HCT116 (cell line): ENCODE data around the gene NPFF. TPM values are rescaled to one million over a fixed set of nuclear protein-coding genes. Genes with fewer than 3 reads are reported as not detected.

ENCODE experiments used
- ATAC-seq: fragments of 200-7000 bp; cut with Tn5 transposase; 2 replicates; pipeline ENCODE4 v1.9.1; 2020; ENCODE audit warnings: mild to moderate bottlenecking, moderate library complexity
- BruUV-seq: library from RNA; stranded (reverse); fragments of 400-500 nt; replicated peaks from 2 replicates; lab custom pipeline; 2021; lab: Mats Ljungman, UMichigan
- CTCF ChIA-PET: fragments of 300-600 bp; sonication (Branson Sonifier 250); formaldehyde crosslinking; loops from one replicate; lab custom pipeline; 2021; ENCODE audit warnings: antibody characterized with exemption; lab: Charles Lee
- POLR2A ChIA-PET: fragments of 300-600, 350-600 bp; sonication (Branson Sonifier 250); formaldehyde crosslinking; loops from one replicate; lab custom pipeline; 2021; ENCODE audit warnings: antibody characterized with exemption; lab: Charles Lee
- RAD21 ChIA-PET, 2 experiments: fragments of 300-600 bp; sonication (Branson Sonifier 250); formaldehyde crosslinking; loops; one replicate each; lab custom pipeline; 2023; ENCODE audit warnings: low total read pairs in 2 of 2; ENCODE audit not compliant: uncharacterized antibody in 2 of 2, unreplicated experiment in 2 of 2, low non-redundant PET in 1 of 2; lab: Charles Lee
- DNase-seq: peaks from one replicate; pipeline ENCODE4 v3.0.0-alpha.2; 2010; ENCODE audit warnings: low read depth, low spot score
- H2AFZ ChIP-seq: fragments of 200-600 bp; shearing (Covaris generic), sonication (generic); 2 replicates; pipeline ENCODE4 v1.6.1; 2017; ENCODE audit warnings: low read depth, mixed run types, mixed read lengths, antibody characterized with exemption, low read length; ENCODE audit not compliant: poor library complexity, severe bottlenecking
- H3K27ac ChIP-seq: 2 replicates; pipeline ENCODE4 v1.5.1; 2012; ENCODE audit warnings: low read depth, low read length
- H3K27me3 ChIP-seq: fragments of 200-600 bp; sonication (generic); 2 replicates; pipeline ENCODE4 v1.6.1; 2016; ENCODE audit warnings: mixed run types, low read length, mixed read lengths; ENCODE audit not compliant: insufficient read depth
- H3K36me3 ChIP-seq, 2 experiments: fragments of 200-500 bp in 1 of 2; fragments of 200-600 bp in 1 of 2; sonication (Bioruptor generic) in 1 of 2; sonication (generic) in 1 of 2; 2 replicates each; pipeline versions ENCODE4 v1.5.1 to v1.6.1; 2014 to 2016; ENCODE audit warnings: low read length in 2 of 2, inconsistent platforms in 1 of 2, mixed read lengths in 1 of 2, mixed run types in 1 of 2; ENCODE audit not compliant: insufficient read depth in 2 of 2, control insufficient read depth in 1 of 2
- H3K4me1 ChIP-seq, 2 experiments: fragments of 200-600 bp in 1 of 2; sonication (generic) in 1 of 2; 2 replicates each; pipeline versions ENCODE4 v1.5.1 to v1.6.1; 2012 to 2017; ENCODE audit warnings: low read length in 2 of 2, inconsistent platforms in 1 of 2, mild to moderate bottlenecking in 1 of 2, mixed read lengths in 1 of 2, mixed run types in 1 of 2, moderate library complexity in 1 of 2; ENCODE audit not compliant: insufficient read depth in 2 of 2, control insufficient read depth in 1 of 2
- H3K4me2 ChIP-seq: fragments of 200-600 bp; sonication (generic); 2 replicates; pipeline ENCODE4 v1.6.1; 2017; ENCODE audit warnings: mixed run types, low read length, mixed read lengths
- H3K4me3 ChIP-seq, 2 experiments: fragments of 200-600 bp in 1 of 2; sonication (generic) in 1 of 2; replicated peaks in 1 of 2; 2 replicates each; pipeline ENCODE4 v1.5.1; 2011 to 2016; ENCODE audit warnings: low read length in 2 of 2, control low read depth in 1 of 2, low read depth in 1 of 2, mild to moderate bottlenecking in 1 of 2, mixed read lengths in 1 of 2, mixed run types in 1 of 2
- H3K79me2 ChIP-seq: fragments of 200-600 bp; sonication (generic); 2 replicates; pipeline ENCODE4 v1.6.1; 2017; ENCODE audit warnings: mild to moderate bottlenecking, mixed run types, low read length, moderate library complexity, mixed read lengths; ENCODE audit not compliant: insufficient read depth
- H3K9ac ChIP-seq: fragments of 200-600 bp; sonication (generic); 2 replicates; pipeline ENCODE4 v1.6.1; 2016; ENCODE audit warnings: low read length, mixed read lengths
- H3K9me2 ChIP-seq: fragments of 200-600 bp; sonication (generic), shearing (Covaris generic); 2 replicates; pipeline ENCODE4 v1.6.1; 2017; ENCODE audit warnings: mixed run types, mild to moderate bottlenecking, moderate library complexity; ENCODE audit not compliant: insufficient read depth
- H3K9me3 ChIP-seq, 2 experiments: fragments of 200-500 bp in 1 of 2; fragments of 200-600 bp in 1 of 2; sonication (Bioruptor generic) in 1 of 2; sonication (generic) in 1 of 2; 2 replicates each; pipeline ENCODE4 v1.6.1; 2014 to 2017; ENCODE audit warnings: low read length in 2 of 2, mixed read lengths in 2 of 2, inconsistent platforms in 1 of 2, low read depth in 1 of 2, mild to moderate bottlenecking in 1 of 2, mixed run types in 1 of 2, moderate library complexity in 1 of 2; ENCODE audit not compliant: control insufficient read depth in 1 of 2, insufficient read depth in 1 of 2
- H4K20me1 ChIP-seq: fragments of 200-600 bp; sonication (generic), shearing (Covaris generic); 2 replicates; pipeline ENCODE4 v1.6.1; 2017; ENCODE audit warnings: mixed run types, mild to moderate bottlenecking, moderate library complexity; ENCODE audit not compliant: insufficient read depth
- RAD21 ChIP-seq: IDR thresholded peaks from 2 replicates; pipeline ENCODE4 v1.6.1; 2012; ENCODE audit warnings: low read depth, mild to moderate bottlenecking
- ZFX ChIP-seq: fragments of 450-650 bp; IDR thresholded peaks from 2 replicates; pipeline ENCODE4 v1.6.1; 2017
- intact Hi-C: fragments of 100-400 bp; cut with micrococcal nuclease; formaldehyde crosslinking; loops from 2 replicates; pipeline ENCODE4 v1.10.0; 2022
- total RNA-seq: library from RNA; stranded (reverse); gene quantifications from one replicate; pipeline ENCODE4 v1.2.1, GENCODE V29; 2021; ENCODE audit not compliant: unreplicated experiment
- TF ChIP-seq, protein P1 (sequence below), 3 experiments: fragments of 200-600 bp in 1 of 3; sonication (generic) in 1 of 3; IDR thresholded peaks in 2 of 3; conservative IDR thresholded peaks in 1 of 3; 2 replicates each; pipeline ENCODE4 v1.5.1; 2012 to 2017; ENCODE audit warnings: low read depth in 2 of 3, low read length in 2 of 3, antibody characterized with exemption in 1 of 3, borderline replicate concordance in 1 of 3, control low read depth in 1 of 3, mild to moderate bottlenecking in 1 of 3, mixed read lengths in 1 of 3, mixed run types in 1 of 3, moderate library complexity in 1 of 3; ENCODE audit not compliant: insufficient read depth in 1 of 3
- TF ChIP-seq, protein P2 (sequence below): IDR thresholded peaks from 2 replicates; pipeline ENCODE4 v1.6.1; 2011; ENCODE audit warnings: mild to moderate bottlenecking, low read length, moderate library complexity; ENCODE audit not compliant: insufficient replicate concordance; ENCODE audit errors: extremely low read depth

The NPFF gene
- total RNA-seq, 1 experiment from 2014 or later, result not detected

DNA sequence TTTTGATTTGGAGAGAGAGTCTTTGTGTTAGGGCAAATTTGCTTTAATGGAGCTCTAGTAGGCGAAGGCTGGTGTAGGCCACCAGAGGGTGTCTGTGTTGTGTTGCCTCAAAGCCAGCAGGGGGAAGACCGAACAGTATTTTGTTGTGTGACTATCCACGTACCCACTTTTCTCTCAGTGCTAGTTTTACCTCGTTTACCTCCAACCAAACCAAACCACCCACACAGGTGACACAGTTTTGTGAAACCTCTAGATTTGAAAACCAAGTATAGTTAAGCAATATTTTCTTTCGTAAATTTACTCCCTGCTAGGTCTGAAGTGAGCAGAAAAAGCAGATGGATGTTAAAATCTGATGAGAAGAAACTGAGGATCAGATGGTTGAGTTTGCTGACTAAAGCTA is 36.3 kb upstream of the NPFF start:
- RAD21 ChIA-PET, result interaction anchor here (0.7 to 1.0 kb wide), 2 partner anchors 132 kb away, joined by 3 read pairs; partner anchors contain the start of gene ATP5MC2 (in 1 of the 2)
- CTCF ChIA-PET, result interaction anchor here (0.7 to 2.7 kb wide), 14 partner anchors 8 to 203 kb away, joined by 3 to 48 read pairs (median 4); partner anchors contain the start of genes ATP5MC2 and TARBP2
- H2AFZ ChIP-seq, result no peak overlapping the region
- no peaks in the 10 kb centered on the region for H4K20me1 ChIP-seq
- intact Hi-C loops, result loop anchor here (1.0 kb wide), 2 partner anchors 133 to 203 kb away; partner anchors contain the start of gene ATP5MC2
- peak; percentile 91 for ATAC-seq
- H3K27me3 ChIP-seq, result no peaks in the 10 kb centered on the region
- POLR2A ChIA-PET, result interaction anchor here (0.7 to 1.0 kb wide), 2 partner anchors 132 to 203 kb away, joined by 3 read pairs; partner anchors contain the start of gene ATP5MC2
- no peak overlapping the region for H3K4me2 ChIP-seq
- no peaks in the 10 kb centered on the region for H3K79me2 ChIP-seq
- BruUV-seq, result no TSS peak
- H3K9me2 ChIP-seq, result no peaks in the 10 kb centered on the region
- H3K4me3 ChIP-seq, result no peak overlapping the region
- TF ChIP-seq ZFX, result no peak
- TF ChIP-seq, protein P1, sequence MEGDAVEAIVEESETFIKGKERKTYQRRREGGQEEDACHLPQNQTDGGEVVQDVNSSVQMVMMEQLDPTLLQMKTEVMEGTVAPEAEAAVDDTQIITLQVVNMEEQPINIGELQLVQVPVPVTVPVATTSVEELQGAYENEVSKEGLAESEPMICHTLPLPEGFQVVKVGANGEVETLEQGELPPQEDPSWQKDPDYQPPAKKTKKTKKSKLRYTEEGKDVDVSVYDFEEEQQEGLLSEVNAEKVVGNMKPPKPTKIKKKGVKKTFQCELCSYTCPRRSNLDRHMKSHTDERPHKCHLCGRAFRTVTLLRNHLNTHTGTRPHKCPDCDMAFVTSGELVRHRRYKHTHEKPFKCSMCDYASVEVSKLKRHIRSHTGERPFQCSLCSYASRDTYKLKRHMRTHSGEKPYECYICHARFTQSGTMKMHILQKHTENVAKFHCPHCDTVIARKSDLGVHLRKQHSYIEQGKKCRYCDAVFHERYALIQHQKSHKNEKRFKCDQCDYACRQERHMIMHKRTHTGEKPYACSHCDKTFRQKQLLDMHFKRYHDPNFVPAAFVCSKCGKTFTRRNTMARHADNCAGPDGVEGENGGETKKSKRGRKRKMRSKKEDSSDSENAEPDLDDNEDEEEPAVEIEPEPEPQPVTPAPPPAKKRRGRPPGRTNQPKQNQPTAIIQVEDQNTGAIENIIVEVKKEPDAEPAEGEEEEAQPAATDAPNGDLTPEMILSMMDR (IDR thresholded peaks at IDR 0.05 in 2 of 3, conservative IDR thresholded peaks at IDR 0.05 in 1 of 3; ENCODE audit: borderline replicate concordance in 1 of 3, insufficient read depth in 1 of 3, low read depth in 2 of 3, low read length in 2 of 3), result peak; percentile 83 to 98 (median 90)
- TF ChIP-seq RAD21, result peak; percentile 77
- TF ChIP-seq, protein P2, sequence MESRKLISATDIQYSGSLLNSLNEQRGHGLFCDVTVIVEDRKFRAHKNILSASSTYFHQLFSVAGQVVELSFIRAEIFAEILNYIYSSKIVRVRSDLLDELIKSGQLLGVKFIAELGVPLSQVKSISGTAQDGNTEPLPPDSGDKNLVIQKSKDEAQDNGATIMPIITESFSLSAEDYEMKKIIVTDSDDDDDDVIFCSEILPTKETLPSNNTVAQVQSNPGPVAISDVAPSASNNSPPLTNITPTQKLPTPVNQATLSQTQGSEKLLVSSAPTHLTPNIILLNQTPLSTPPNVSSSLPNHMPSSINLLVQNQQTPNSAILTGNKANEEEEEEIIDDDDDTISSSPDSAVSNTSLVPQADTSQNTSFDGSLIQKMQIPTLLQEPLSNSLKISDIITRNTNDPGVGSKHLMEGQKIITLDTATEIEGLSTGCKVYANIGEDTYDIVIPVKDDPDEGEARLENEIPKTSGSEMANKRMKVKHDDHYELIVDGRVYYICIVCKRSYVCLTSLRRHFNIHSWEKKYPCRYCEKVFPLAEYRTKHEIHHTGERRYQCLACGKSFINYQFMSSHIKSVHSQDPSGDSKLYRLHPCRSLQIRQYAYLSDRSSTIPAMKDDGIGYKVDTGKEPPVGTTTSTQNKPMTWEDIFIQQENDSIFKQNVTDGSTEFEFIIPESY, result no peak
- peaks cover 3 to 5% of the 10 kb centered on the region in 2 experiments; a peak in 3 of 4 replicates for H3K36me3 ChIP-seq
- peaks cover 12 to 14% of the 10 kb centered on the region in 2 experiments; a peak in 3 of 4 replicates for H3K4me1 ChIP-seq
- no peaks in the 10 kb centered on the region for H3K9me3 ChIP-seq
- H3K9ac ChIP-seq, result no peak overlapping the region
- DNase-seq, result peak; percentile 37
- no peak overlapping the region for H3K27ac ChIP-seq
